Psoas muscle (tissue), 8 donors: ENCODE measurements around the gene TH. TPM values are rescaled to one million over a fixed set of nuclear protein-coding genes. Genes with fewer than 3 reads are reported as not detected.
"Not testable (repeated sequence)": the region's sequence is repeated elsewhere in the genome, so short reads cannot be mapped to it uniquely, and the experiment has no call there.

Source experiments
- ATAC-seq, 4 donors: fragments of 200-7000 bp; cut with Tn5 transposase; one replicate each; pipeline ENCODE4 v1.9.1; 2020; ENCODE audit warnings: moderate library complexity in 3 of 4, mild to moderate bottlenecking in 2 of 4
- DNase-seq, 2 donors: peaks; one replicate each; pipeline ENCODE4 v3.0.0-alpha.2; 2020
- H3K27ac ChIP-seq: fragments of 200-600 bp; one replicate; pipeline ENCODE4 v1.8.0; 2022
- H3K27me3 ChIP-seq, 3 donors: fragments of 200-600 bp in 1 of 3; one replicate each; pipeline versions ENCODE4 v1.6.1 to v1.8.0; 2013 to 2022; ENCODE audit warnings: low read length in 2 of 3, mild to moderate bottlenecking in 2 of 3, moderate library complexity in 1 of 3; ENCODE audit not compliant: insufficient read depth in 3 of 3
- H3K36me3 ChIP-seq, 2 donors: fragments of 200-600 bp in 1 of 2; one replicate each; pipeline versions ENCODE4 v1.6.1 to v1.8.0; 2013 to 2022; ENCODE audit warnings: low read depth in 1 of 2, mild to moderate bottlenecking in 1 of 2, moderate library complexity in 1 of 2; ENCODE audit not compliant: insufficient read depth in 1 of 2
- H3K4me1 ChIP-seq: fragments of 200-600 bp; one replicate; pipeline ENCODE4 v1.8.0; 2022
- H3K4me3 ChIP-seq: fragments of 200-600 bp; one replicate; pipeline ENCODE4 v1.8.0; 2022; ENCODE audit warnings: mild to moderate bottlenecking
- H3K9me3 ChIP-seq: fragments of 200-600 bp; one replicate; pipeline ENCODE4 v1.8.0; 2022
- CTCF ChIP-seq: fragments of 200-600 bp; IDR thresholded peaks from one replicate; pipeline ENCODE4 v1.8.0; 2022; ENCODE audit warnings: antibody characterized with exemption
- WGBS, 3 donors: extraction: QIAGEN DNeasy Blood & Tissue Kit; methylation state at CpG; one replicate each; pipeline versions ENCODE4 v1.1.6 to v1.1.7; 2013; 5-methylcytosine and 5-hydroxymethylcytosine counted together
- intact Hi-C, 2 donors: fragments of 100-400 bp; cut with DNase I; formaldehyde crosslinking; loops; one replicate each; pipeline versions ENCODE4 v1.11.0 to v1.14.2; 2022
- polyA plus RNA-seq, 3 donors: library from polyadenylated mRNA; stranded (reverse); fragments of 200-250 nt; gene quantifications; one replicate each; pipeline ENCODE4 v1.2.3, GENCODE V29; 2013
- total RNA-seq, 4 donors: library from RNA; stranded (reverse); fragmentation: NEBNext Ultra II Directional in 2 of 4; extraction: Animal tissue kit (Norgen Biotek cat#: 25700) in 2 of 4; gene quantifications; one replicate each; pipeline versions ENCODE4 v1.2.1 to v1.2.4, GENCODE V29; 2021 to 2023
- donor health status: healthy with polysubstance abuse.
- donor health status: DM: no; HTN: no; CAD: no; lungs with moderate emphysema.
- donor health status: Bipolar disorder and iron deficiency.
- donor health status: healthy.
- donor health status: DM: yes; HTN: yes; CAD: no.
- donor health status: DM: no; HTN: no; CAD: no.
- donor health status: DM: no; HTN: no; CAD: no.
- donor health status: DM: yes; HTN: yes; CAD: no.

Gene TH
- total and polyA plus RNA-seq, 7 donors: 0.16 to 0.34 TPM; not detected in 5

GRCh38 chr11:2180347-2180746 lies 8.7 kb upstream of the TH start:
- Histone ChIP-seq H3K9me3 (no peaks in the 10 kb centered on the region), H3K27ac (no peak overlapping the region), H3K27me3 (peaks cover 0 to 56% (median 13%) of the 10 kb centered on the region in 3 donors), H3K4me3 (no peak overlapping the region), H3K4me1 (no peaks in the 10 kb centered on the region), H3K36me3 (no peaks in the 10 kb centered on the region)
- 66 to 73% (median 70%) methylated on average over 14 to 15 of the region's 15 CpGs for WGBS, 3 donors
- no peak for ATAC-seq
- no peak for DNase-seq
- no peak for TF ChIP-seq CTCF
- intact Hi-C loops: no loop called here

- no peak for TF ChIP-seq CTCF
Observed at GRCh38 chr11:2179516-2179915, 7.9 kb upstream of the TH start.

GRCh38 chr11:2178906-2179494 lies 7.4 kb upstream of the TH start:
- 42 to 44% (median 43%) methylated on average over 15 to 16 of the region's 16 CpGs for WGBS, 3 donors
- no peaks in the 10 kb centered on the region for H3K36me3 ChIP-seq
- H3K9me3 ChIP-seq: no peaks in the 10 kb centered on the region
- no peaks in the 10 kb centered on the region for H3K4me1 ChIP-seq
- H3K27ac ChIP-seq: no peak overlapping the region
- intact Hi-C loops: no loop called here
- H3K4me3 ChIP-seq: no peak overlapping the region
- no peak for TF ChIP-seq CTCF
- peaks cover 0 to 47% (median 10%) of the 10 kb centered on the region in 3 donors for H3K27me3 ChIP-seq
- peak in 1 of 4 donors; percentile 12 for ATAC-seq
- DNase-seq: no peak

More at GRCh38 chr11:2179516-2179915, 7.9 kb upstream of the TH start:
- Histone ChIP-seq H3K36me3 (no peaks in the 10 kb centered on the region), H3K4me1 (no peaks in the 10 kb centered on the region), H3K9me3 (no peaks in the 10 kb centered on the region), H3K4me3 (no peak overlapping the region), H3K27ac (no peak overlapping the region), H3K27me3 (peaks cover 0 to 47% (median 10%) of the 10 kb centered on the region in 3 donors)
- ATAC-seq: no peak
- 71 to 80% (median 78%) methylated on average over 10 of the region's 10 CpGs for WGBS, 3 donors
- intact Hi-C loops: no loop called here
- DNase-seq: no peak

GRCh38 chr11:2178055-2178773 lies 6.6 kb upstream of the TH start:
- intact Hi-C loops, H3K27ac ChIP-seq, H3K36me3 ChIP-seq, DNase-seq, ATAC-seq, H3K4me3 ChIP-seq, H3K9me3 ChIP-seq, H3K4me1 ChIP-seq: not testable (repeated sequence)
- H3K27me3 ChIP-seq: peaks cover 0 to 51% (median 10%) of the 10 kb centered on the region in 3 donors
- 71 to 79% (median 75%) methylated on average over 14 to 15 of the region's 16 CpGs for WGBS, 3 donors

GRCh38 chr11:2177076-2177475 lies 5.5 kb upstream of the TH start:
- intact Hi-C loops: no loop called here
- TF ChIP-seq CTCF: no peak
- no peaks in the 10 kb centered on the region for H3K4me1 ChIP-seq
- H3K4me3 ChIP-seq: no peak overlapping the region
- H3K36me3 ChIP-seq: no peaks in the 10 kb centered on the region
- no peaks in the 10 kb centered on the region for H3K9me3 ChIP-seq
- peaks cover 0 to 52% (median 13%) of the 10 kb centered on the region in 3 donors for H3K27me3 ChIP-seq
- 32 to 35% (median 35%) methylated on average over 13 to 18 of the region's 18 CpGs for WGBS, 3 donors
- DNase-seq (no peak), ATAC-seq (no peak)
- H3K27ac ChIP-seq: no peak overlapping the region
